22Rv1 (cell line): ENCODE results near the gene TIMM44.

Source experiments
- CTCF ChIP-seq: fragments of 450-650 bp; IDR thresholded peaks from 2 replicates; pipeline ENCODE4 v1.5.1; 2017; ENCODE audit warnings: mild to moderate bottlenecking
- ZFX ChIP-seq: fragments of 450-650 bp; IDR thresholded peaks from 2 replicates; pipeline ENCODE4 v1.6.1; 2017; ENCODE audit warnings: antibody characterized with exemption, borderline replicate concordance

DNA sequence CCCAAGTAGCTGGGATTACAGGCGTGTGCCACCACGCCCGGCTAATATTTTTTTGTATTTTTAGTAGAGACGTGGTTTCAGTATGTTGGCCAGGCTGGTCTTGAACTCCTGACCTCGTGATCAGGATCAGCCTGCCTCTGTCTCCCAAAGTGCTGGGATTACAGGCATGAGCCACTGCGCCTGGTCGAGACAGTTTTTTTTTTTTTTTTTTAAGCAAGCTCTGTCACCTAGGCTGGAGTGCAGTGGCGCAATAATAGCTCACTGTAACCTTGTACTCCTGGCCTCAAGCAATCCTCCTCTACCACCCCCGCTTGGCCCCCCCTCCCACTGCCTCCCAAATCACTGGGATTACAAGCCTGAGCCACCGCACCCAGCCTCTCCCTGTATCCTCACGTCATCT, 46.2 kb downstream of the TIMM44 start:
- TF ChIP-seq CTCF (no peak), ZFX (no peak)
